HG03558 (cell line): ENCODE measurements around the gene SYNGAP1.

Experiments used
- ATAC-seq: cut with Tn5 transposase; IDR thresholded peaks from one replicate; pipeline ENCODE4 v1.9.1; 2021; ENCODE audit warnings: moderate number of reproducible peaks; ENCODE audit not compliant: unreplicated experiment; ENCODE audit errors: extremely low read depth

SYNGAP1 gene

GRCh38 chr6:33433544-33434191 lies 13.8 kb downstream of the SYNGAP1 start:
- no peak for ATAC-seq

DNA sequence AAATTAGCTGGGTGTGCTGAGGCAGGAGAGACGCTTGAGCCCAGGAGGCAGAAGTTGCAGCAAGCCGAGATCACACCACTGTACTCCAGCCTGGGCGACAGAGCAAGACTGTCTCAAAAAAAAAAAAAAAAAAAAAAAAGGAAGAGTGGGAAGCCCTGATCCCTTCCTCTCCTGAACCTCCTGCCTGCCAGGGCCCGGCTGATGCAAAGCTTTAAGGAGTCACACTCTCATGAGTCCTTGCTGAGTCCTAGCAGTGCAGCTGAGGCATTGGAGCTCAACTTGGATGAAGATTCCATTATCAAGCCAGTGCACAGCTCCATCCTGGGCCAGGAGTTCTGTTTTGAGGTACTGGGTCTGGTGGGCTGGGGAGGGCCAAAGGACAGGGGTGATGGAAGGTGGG lies 15.1 kb downstream of the SYNGAP1 start:
- ATAC-seq = no peak

DNA sequence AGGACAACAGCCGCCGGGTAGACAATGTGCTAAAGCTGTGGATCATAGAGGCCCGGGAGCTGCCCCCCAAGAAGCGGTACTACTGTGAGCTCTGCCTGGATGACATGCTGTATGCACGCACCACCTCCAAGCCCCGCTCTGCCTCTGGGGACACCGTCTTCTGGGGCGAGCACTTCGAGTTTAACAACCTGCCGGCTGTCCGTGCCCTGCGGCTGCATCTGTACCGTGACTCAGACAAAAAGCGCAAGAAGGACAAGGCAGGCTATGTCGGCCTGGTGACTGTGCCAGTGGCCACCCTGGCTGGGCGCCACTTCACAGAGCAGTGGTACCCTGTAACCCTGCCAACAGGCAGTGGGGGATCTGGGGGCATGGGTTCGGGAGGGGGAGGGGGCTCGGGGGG lies 17.8 kb downstream of the SYNGAP1 start:
- no peak for ATAC-seq

DNA sequence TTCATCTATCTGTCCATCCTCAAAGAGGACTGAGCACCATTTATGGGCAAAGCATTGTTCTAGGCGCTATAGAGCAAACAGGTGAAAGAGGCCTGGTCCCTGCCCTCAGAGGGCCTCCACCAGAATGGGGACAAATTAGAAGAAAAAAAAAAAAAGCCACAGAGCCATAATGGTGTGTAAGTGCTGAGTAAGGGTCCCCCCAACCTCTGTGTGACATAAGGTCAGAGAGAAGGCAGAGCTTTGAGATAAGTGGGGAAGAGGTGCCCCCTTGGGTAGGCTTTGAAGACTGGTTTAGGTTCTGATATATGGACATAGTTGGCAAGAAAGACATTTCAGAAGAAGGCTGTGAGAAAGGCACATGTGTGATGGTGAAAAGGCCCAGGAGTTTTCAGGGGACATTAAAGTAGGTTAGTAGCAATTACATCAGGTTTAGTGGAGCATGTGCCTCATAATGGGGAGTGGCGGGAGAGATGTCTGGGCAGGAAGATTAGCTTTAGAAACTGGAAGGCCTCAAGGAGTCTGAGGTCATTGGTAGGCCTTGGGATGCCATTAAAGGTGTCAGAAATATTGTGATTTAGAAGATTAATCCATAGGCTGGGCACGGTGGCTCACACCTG lies 19.2 kb downstream of the SYNGAP1 start:
- no peak for ATAC-seq

DNA sequence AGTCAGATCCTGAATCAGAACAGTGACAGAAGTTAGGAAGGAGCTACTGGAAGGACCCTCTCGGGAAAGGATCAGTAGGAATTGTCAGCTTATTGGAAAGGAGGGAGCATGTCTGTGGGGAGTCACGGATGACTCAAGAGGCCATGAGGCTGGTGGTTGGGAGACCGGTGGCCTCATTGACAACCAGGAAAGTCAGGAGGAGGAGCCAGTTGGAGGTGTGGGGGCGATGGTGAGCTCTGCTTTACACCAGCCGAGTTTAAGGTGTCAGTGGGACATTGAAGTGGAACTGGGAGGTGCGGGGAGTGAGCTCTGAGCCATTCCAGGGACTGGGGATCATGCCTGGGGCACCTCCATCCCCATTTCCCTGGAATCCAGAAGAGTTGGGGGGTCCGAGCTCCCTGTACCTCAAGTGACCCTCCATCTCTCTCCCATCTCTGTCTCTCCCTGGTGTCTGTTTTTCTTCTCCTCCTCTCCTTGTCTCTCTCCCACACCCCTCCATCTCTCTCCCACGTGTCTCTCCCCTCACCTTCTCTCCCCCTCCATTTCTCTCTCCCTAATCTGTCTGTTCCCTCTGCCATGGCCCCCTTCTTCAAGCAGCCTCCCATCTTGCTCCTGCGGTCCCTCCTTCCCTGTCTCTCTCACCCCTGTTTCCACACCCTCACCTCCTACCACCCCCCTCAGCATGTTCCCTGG lies 20.2 kb downstream of the SYNGAP1 start:
- ATAC-seq = no peak

GRCh38 chr6:33440649-33441309 lies 20.9 kb downstream of the SYNGAP1 start:
- no peak for ATAC-seq

GRCh38 chr6:33441457-33441856 lies 21.6 kb downstream of the SYNGAP1 start:
- no peak for ATAC-seq

- ATAC-seq = no peak
Observed at GRCh38 chr6:33442283-33442682, 22.4 kb downstream of the SYNGAP1 start.

- no peak for ATAC-seq
Observed at GRCh38 chr6:33443025-33443424, 23.2 kb downstream of the SYNGAP1 start.

- ATAC-seq = no peak
Observed at GRCh38 chr6:33443619-33444504, 24.0 kb downstream of the SYNGAP1 start.

- no peak for ATAC-seq
Observed at GRCh38 chr6:33445119-33445603, 25.3 kb downstream of the SYNGAP1 start.

DNA sequence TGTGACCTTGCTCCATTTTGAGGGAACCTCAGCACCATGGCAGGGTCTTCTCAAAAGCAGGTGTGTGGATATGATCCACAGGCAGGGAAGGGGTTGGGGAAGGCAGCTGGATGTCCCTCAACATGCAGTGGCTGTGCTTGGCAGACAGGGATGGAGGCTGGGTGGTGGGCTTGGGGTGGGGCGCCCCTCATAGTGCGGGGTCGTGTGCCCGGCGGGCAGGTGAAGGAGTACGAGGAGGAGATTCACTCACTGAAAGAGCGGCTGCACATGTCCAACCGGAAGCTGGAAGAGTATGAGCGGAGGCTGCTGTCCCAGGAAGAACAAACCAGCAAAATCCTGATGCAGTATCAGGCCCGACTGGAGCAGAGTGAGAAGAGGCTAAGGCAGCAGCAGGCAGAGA lies 26.5 kb downstream of the SYNGAP1 start:
- no peak for ATAC-seq

- no peak for ATAC-seq
Observed at GRCh38 chr6:33450434-33450833, 30.6 kb downstream of the SYNGAP1 start.

DNA sequence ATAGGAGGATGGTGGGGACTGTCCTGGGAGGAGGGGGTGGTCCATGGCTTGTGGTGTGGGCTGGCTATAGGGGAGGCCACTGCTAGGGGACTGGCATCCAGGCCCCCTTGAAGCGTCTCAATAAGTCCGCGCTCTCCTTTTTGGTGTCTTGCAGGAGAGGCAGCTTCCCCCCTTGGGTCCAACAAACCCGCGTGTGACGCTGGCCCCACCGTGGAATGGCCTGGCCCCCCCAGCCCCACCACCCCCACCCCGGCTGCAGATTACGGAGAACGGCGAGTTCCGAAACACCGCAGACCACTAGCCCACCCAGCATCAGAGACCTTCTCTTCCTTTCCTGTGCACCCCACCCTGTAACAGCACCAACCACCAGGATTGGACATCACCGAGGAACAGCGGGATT lies 31.7 kb downstream of the SYNGAP1 start:
- no peak for ATAC-seq

DNA sequence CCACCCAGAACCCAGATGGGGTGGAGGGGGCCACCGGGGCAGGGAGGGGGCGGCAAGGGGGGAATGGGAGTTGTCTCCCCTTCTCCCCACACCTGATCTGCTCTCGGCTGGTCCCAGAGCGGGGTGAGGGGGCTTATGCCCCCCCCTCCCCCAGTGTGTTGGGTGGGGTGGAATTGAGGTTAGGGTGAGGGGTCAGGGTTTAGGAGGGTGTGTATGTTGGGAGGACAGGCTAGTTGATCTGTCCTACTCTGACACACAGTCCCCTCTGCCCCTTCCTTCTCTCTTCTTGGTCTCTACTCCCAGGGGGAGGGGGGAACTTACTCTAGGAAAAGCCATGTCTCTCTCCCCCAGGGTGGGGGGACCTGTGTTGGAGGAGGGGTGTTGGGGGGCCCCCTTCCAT lies 32.6 kb downstream of the SYNGAP1 start:
- no peak for ATAC-seq

GRCh38 chr6:33453393-33454008 lies 33.6 kb downstream of the SYNGAP1 start:
- ATAC-seq = no peak

GRCh38 chr6:33454009-33454946 lies 34.4 kb downstream of the SYNGAP1 start, which contains the start of gene ZBTB9:
Gene ZBTB9, plus strand, starts transcription at chr6:33454576. Its CDS starts 525 bp downstream, at chr6:33455101.
- ATAC-seq = peak; percentile 98

GRCh38 chr6:33455051-33455450 lies 35.2 kb downstream of the SYNGAP1 start:
- no peak for ATAC-seq
